BLaER1 (cell line): Measurements from ENCODE around the gene ABCC9.

Experiments used
- H3K27ac ChIP-seq: shearing (Covaris generic); formaldehyde crosslinking; 2 replicates; pipeline ENCODE4 v1.8.1; 2022
- H3K27me3 ChIP-seq: shearing (Covaris generic); formaldehyde crosslinking; 2 replicates; pipeline ENCODE4 v1.8.1; 2022
- H3K36me3 ChIP-seq: shearing (Covaris generic); formaldehyde crosslinking; 2 replicates; pipeline ENCODE4 v1.8.1; 2022
- H3K4me1 ChIP-seq: shearing (Covaris generic); formaldehyde crosslinking; 2 replicates; pipeline ENCODE4 v1.8.1; 2022
- H3K4me2 ChIP-seq: shearing (Covaris generic); formaldehyde crosslinking; 2 replicates; pipeline ENCODE4 v1.8.1; 2022
- H3K4me3 ChIP-seq: shearing (Covaris generic); formaldehyde crosslinking; 2 replicates; pipeline ENCODE4 v1.8.1; 2022
- H3K9ac ChIP-seq: shearing (Covaris generic); formaldehyde crosslinking; 2 replicates; pipeline ENCODE4 v1.8.1; 2022
- H3K9me3 ChIP-seq: shearing (Covaris generic); formaldehyde crosslinking; 2 replicates; pipeline ENCODE4 v1.8.1; 2022
- H4K20me1 ChIP-seq: shearing (Covaris generic); formaldehyde crosslinking; 2 replicates; pipeline ENCODE4 v1.8.1; 2022
- Cebpa-rat ChIP-seq: shearing (Covaris generic); IDR thresholded peaks from 2 replicates; pipeline ENCODE4 v1.8.1; 2022

Gene ABCC9

DNA sequence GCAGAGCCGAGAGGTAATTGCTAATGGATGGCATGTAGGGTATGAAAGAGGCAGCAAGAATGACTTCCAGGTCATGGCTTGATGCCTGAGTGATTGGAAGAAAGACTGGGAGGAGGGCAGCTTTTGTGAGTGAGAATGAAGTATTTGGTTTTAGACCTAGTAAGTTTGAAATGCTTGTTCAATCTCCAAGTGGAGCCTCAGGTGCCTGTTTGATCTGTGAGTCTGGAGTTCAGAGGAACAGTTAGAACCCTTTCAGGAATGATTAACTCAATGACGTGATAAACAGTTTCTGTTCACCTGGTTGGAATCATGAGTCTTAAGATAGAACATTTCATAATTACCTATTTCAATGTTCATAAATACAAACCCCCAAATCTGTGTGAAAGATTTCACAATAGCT, 177.2 kb downstream of the ABCC9 start:
- Histone ChIP-seq H3K4me2 (no peak overlapping the region), H3K27me3 (no peaks in the 10 kb centered on the region), H3K4me1 (no peaks in the 10 kb centered on the region), H3K36me3 (no peaks in the 10 kb centered on the region), H4K20me1 (no peaks in the 10 kb centered on the region), H3K9me3 (no peaks in the 10 kb centered on the region), H3K9ac (no peak overlapping the region), H3K27ac (no peak overlapping the region), H3K4me3 (no peak overlapping the region)
- no peak for TF ChIP-seq Cebpa-rat

DNA sequence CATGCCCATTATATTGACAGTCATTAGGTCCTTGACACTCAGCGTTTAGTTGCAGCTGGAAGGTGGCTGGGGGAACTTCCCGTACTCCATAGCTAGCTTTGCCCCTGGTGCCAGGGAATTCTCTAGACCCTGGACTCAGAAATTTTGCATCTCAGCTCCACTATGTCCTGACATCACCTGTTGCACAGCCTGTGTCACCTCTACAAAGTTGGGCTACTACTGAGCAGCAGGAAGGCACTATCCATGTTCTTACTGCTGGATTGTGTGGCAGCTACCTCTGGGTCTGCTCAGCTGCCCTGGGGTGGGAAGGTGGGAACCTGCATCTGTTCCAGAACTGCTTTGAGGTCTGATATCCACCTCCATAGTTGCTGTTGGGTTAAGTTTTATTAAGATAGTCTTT, 177.7 kb downstream of the ABCC9 start:
- Histone ChIP-seq H3K36me3 (no peaks in the 10 kb centered on the region), H3K4me2 (no peak overlapping the region), H3K9me3 (no peaks in the 10 kb centered on the region), H3K27ac (no peak overlapping the region), H4K20me1 (no peaks in the 10 kb centered on the region), H3K4me3 (no peak overlapping the region), H3K4me1 (no peaks in the 10 kb centered on the region), H3K27me3 (no peaks in the 10 kb centered on the region), H3K9ac (no peak overlapping the region)
- TF ChIP-seq Cebpa-rat = no peak

DNA sequence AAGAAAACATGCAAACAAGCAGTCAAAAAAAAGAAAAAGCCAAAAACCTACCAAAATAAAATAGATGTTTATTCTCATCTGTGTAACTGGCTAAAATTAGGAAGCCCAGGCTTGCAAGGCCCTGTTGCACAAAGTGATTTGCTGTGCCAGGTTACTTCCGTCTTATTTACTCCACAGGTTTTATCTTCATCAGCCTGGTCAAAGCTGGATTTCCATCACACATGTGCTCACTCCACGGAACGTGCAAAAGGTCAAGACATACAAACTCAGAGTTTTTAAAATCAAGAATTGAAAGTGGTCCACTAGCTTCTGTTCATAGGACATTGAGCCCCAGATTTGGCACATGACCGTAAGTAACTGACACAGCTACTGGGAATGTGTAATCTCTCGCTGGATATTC, 181.5 kb downstream of the ABCC9 start:
- Histone ChIP-seq H3K36me3 (no peaks in the 10 kb centered on the region), H3K4me3 (no peak overlapping the region), H3K27ac (no peak overlapping the region), H3K27me3 (no peaks in the 10 kb centered on the region), H3K9ac (no peak overlapping the region), H3K4me2 (no peak overlapping the region), H4K20me1 (no peaks in the 10 kb centered on the region), H3K9me3 (no peaks in the 10 kb centered on the region), H3K4me1 (no peaks in the 10 kb centered on the region)
- no peak for TF ChIP-seq Cebpa-rat

DNA sequence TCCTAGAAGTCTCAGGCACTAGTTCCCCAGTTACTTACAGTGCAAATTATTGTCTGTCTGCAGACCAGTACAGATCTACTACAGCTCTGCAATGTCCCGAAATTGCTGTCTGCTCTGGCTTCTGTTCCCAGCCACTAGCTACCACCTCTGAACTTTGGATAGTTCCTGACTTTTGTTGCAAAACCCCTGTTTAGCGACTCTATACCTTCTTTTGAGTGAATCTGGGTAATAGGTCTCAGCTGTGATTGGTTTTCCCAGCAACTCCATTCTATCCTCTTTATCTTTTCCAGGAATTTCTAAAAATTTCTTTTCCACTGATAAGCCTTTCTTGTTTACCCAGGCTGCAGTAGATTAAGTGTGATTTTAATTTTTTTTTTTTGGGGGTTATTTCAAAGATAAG, 183.5 kb downstream of the ABCC9 start:
- no peak for TF ChIP-seq Cebpa-rat
- Histone ChIP-seq H3K9ac (no peak overlapping the region), H3K27ac (no peak overlapping the region), H4K20me1 (no peaks in the 10 kb centered on the region), H3K4me3 (no peak overlapping the region), H3K4me1 (no peaks in the 10 kb centered on the region), H3K4me2 (no peak overlapping the region), H3K27me3 (no peaks in the 10 kb centered on the region), H3K9me3 (no peaks in the 10 kb centered on the region), H3K36me3 (no peaks in the 10 kb centered on the region)

DNA sequence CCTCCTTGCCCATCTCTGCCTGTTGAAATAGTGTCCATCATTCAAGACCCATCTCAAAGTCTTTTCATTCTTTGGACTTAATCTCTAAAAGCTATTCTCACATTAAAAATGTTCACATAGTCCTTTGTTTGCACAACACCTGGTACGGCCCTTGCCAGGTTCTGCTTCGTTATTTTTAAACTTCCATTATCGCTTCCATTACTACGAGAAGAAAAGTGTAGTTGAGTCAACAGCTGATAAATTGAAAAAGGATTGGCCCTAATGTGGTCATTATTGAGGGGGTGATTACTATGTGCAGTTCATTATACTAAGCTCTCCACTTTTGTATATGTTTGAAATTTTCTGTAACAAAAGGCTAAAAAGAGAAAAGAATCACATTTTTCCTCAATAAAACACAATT, 184.5 kb downstream of the ABCC9 start:
- Histone ChIP-seq H3K4me1 (no peaks in the 10 kb centered on the region), H4K20me1 (no peaks in the 10 kb centered on the region), H3K27ac (no peak overlapping the region), H3K4me3 (no peak overlapping the region), H3K4me2 (no peak overlapping the region), H3K9me3 (no peaks in the 10 kb centered on the region), H3K9ac (no peak overlapping the region), H3K27me3 (no peaks in the 10 kb centered on the region), H3K36me3 (no peaks in the 10 kb centered on the region)
- TF ChIP-seq Cebpa-rat = no peak

DNA sequence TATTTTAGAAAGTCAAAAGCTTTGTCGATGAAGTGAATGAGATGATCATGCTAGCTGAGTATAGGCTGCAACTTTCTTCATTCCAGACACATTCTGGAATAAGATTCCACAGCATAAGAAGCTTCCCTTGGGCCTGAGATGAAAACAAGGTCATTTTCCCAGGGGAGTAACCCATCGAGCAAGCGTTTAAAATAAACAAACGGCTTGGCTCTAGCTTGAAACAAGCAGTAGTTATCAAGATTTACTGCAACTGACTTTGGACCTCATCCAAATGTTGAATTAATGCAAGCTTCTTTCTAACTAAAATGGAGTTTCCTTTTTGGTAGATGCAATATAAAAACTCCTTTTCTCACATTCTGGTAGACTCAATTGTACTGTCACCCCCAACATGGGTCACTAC, 189.7 kb downstream of the ABCC9 start:
- no peak for TF ChIP-seq Cebpa-rat
- Histone ChIP-seq H3K4me3 (no peak overlapping the region), H3K4me1 (no peaks in the 10 kb centered on the region), H3K36me3 (no peaks in the 10 kb centered on the region), H3K4me2 (no peak overlapping the region), H3K27ac (no peak overlapping the region), H3K9ac (no peak overlapping the region), H3K9me3 (no peaks in the 10 kb centered on the region), H3K27me3 (no peaks in the 10 kb centered on the region), H4K20me1 (no peaks in the 10 kb centered on the region)
